Measurements from ENCODE around the gene SLC6A8. TPM values are rescaled to one million over a fixed set of nuclear protein-coding genes. Genes with fewer than 3 reads are reported as not detected.
A peak's percentile ranks its signal among the peaks of the same experiment; 100 is the strongest.

Gene SLC6A8
- total RNA-seq, 4 donors from 2014 or later: 26.5 to 43.5 (median 34.5) TPM

DNA sequence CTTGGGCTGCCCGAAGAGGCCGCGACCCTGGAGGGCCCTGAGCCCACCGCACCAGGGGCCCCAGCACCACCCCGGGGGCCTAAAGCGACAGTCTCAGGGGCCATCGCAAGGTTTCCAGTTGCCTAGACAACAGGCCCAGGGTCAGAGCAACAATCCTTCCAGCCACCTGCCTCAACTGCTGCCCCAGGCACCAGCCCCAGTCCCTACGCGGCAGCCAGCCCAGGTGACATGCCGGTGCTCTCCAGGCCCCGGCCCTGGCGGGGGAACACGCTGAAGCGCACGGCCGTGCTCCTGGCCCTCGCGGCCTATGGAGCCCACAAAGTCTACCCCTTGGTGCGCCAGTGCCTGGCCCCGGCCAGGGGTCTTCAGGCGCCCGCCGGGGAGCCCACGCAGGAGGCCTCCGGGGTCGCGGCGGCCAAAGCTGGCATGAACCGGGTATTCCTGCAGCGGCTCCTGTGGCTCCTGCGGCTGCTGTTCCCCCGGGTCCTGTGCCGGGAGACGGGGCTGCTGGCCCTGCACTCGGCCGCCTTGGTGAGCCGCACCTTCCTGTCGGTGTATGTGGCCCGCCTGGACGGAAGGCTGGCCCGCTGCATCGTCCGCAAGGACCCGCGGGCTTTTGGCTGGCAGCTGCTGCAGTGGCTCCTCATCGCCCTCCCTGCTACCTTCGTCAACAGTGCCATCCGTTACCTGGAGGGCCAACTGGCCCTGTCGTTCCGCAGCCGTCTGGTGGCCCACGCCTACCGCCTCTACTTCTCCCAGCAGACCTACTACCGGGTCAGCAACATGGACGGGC is 37.5 kb downstream of the SLC6A8 start:
- WGBS, 2 donors: 76 to 80% methylated on average over 5 to 49 of the region's 55 CpGs
- no peak for TF ChIP-seq POLR2A (IDR thresholded peaks at IDR 0.05)
- TF ChIP-seq, protein P1, sequence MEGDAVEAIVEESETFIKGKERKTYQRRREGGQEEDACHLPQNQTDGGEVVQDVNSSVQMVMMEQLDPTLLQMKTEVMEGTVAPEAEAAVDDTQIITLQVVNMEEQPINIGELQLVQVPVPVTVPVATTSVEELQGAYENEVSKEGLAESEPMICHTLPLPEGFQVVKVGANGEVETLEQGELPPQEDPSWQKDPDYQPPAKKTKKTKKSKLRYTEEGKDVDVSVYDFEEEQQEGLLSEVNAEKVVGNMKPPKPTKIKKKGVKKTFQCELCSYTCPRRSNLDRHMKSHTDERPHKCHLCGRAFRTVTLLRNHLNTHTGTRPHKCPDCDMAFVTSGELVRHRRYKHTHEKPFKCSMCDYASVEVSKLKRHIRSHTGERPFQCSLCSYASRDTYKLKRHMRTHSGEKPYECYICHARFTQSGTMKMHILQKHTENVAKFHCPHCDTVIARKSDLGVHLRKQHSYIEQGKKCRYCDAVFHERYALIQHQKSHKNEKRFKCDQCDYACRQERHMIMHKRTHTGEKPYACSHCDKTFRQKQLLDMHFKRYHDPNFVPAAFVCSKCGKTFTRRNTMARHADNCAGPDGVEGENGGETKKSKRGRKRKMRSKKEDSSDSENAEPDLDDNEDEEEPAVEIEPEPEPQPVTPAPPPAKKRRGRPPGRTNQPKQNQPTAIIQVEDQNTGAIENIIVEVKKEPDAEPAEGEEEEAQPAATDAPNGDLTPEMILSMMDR (IDR thresholded peaks at IDR 0.05): no peak
- no peak for DNase-seq (ENCODE audit: low spot score in 2 of 2)
- intact Hi-C loops (cut with DNase I; ENCODE audit: low total_unique reads): no loop called here
- no peak overlapping the region for H3K4me3 ChIP-seq (ENCODE audit: low read depth, poor library complexity, severe bottlenecking)

DNA sequence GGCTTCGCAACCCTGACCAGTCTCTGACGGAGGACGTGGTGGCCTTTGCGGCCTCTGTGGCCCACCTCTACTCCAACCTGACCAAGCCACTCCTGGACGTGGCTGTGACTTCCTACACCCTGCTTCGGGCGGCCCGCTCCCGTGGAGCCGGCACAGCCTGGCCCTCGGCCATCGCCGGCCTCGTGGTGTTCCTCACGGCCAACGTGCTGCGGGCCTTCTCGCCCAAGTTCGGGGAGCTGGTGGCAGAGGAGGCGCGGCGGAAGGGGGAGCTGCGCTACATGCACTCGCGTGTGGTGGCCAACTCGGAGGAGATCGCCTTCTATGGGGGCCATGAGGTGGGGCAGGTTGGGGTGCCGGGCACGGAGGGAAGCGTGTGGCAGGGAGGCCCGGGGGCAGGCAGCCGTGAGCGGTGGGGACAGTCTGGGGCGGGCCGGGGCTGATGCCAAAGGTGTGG is 38.1 kb downstream of the SLC6A8 start:
- H3K4me3 ChIP-seq (ENCODE audit: low read depth, poor library complexity, severe bottlenecking): no peak overlapping the region
- 27 to 75% methylated on average over 22 to 35 of the region's 35 CpGs for WGBS, 2 donors
- no peak for TF ChIP-seq POLR2A (IDR thresholded peaks at IDR 0.05)
- TF ChIP-seq, protein P1 (IDR thresholded peaks at IDR 0.05): no peak

DNA sequence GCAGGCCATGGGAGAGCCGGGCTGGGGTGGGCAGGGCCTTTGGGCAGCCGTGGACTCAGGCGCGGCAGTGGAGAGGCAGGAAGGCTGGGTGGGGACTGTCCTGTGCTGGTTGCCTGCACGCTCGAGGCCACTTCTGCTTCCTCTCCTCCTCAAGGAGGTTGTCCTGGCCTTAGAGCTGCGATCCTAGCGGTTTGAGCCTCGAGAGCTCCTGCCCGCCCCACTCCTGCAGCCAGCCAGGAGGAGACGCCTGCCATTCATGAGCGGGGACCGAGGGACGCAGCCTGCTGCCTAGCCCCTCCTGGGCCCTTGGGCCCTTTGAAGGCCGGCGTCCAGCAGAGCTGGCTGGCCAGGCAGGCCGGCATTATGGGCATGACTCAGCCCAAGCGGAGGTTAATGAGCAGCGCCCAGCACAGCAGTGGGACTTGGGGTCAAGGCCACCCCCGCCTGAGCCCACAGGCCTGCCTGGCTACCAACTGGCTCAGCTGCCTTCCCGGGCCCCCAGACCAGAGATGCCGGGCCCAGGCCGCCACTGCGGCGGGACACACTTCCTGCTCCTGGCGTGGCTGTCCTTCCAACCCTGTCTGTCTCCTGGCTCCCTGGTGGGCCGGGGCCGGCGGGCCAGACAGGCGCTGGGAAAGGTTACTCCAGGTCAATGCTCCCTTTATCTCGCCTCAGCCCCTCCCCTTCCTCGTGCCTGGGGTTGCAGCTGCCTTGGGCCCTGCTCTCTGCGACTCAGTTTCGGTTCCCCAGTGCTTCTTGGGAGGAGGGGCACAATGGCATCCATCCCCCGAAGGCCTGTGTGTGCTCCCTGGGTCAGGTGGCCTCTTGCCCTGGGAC is 38.8 kb downstream of the SLC6A8 start:
- TF ChIP-seq, protein P1 (IDR thresholded peaks at IDR 0.05): no peak
- no peak for TF ChIP-seq POLR2A (IDR thresholded peaks at IDR 0.05)
- no peak overlapping the region for H3K4me3 ChIP-seq (ENCODE audit: low read depth, poor library complexity, severe bottlenecking)
- peak in 1 of 2 donors; percentile 56 for DNase-seq (ENCODE audit: low spot score in 2 of 2)
- 3 to 31% methylated on average over 5 to 28 of the region's 35 CpGs for WGBS, 2 donors
- intact Hi-C loops (cut with DNase I; ENCODE audit: low total_unique reads): no loop called here

More for the DNA sequence above, 38.1 kb downstream of the SLC6A8 start:
- no peak for DNase-seq (ENCODE audit: low spot score in 2 of 2)
- intact Hi-C loops (cut with DNase I; ENCODE audit: low total_unique reads): no loop called here

DNA sequence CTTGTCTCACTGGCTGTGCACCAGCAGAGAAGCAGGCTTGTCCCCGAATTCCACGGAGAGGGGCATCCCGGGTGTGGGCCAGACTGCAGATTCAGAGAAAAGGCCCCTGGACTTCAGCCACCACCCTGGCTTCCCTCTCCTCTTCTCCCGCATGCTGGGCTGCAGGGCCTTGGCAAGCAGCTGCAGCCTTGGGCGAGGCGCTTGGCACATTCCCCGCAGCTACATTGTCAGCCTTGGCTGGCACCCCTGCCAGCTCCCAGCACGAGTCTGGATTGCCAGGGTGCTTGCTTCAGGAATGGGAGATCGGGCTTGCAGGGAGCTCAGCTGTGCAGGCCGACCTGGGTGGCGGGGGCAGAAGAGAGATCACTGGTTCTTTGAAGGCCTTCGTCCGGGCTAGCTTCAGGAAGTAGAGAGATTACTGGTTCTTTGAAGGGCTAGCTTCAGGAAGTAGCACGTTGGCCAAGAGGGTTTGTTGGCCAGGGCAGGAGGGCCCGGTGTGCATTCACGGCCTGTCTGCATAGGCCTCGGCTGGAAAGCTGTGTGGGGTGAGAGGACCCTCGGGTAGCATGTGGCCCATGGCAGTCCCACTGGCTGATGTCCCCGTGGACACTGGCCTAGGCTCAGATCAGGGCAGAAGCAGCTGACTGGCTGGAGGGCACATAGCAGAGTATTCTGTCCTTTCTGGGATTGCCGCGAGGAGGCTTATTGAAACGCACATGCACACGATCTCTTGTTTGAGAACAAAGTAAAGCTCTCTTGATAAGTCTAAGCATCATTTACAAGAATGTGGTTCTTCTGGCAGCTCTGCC is 39.6 kb downstream of the SLC6A8 start:
- 26 to 47% methylated on average over 3 to 22 of the region's 23 CpGs for WGBS, 2 donors
- no peak for DNase-seq (ENCODE audit: low spot score in 2 of 2)

DNA sequence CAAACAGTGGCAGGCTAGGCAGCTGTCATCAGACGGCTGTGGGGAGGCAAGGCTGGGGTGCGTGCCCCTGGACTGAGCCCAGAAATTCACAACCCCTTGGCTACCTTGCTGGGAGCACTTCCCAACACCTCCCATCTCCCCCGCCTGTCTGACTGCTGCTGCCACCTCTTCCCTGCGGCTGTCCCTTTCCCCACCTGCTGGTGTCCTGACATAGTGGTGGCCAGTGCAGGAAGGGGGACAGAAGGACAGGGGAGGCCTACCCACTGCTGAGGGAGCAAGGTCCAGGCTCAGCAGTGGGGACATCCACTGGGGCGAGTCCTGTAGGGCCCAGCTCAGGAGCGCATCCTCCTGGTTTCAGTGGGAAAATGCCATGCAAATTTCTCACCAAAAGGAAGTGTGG is 40.4 kb downstream of the SLC6A8 start:
- DNase-seq (ENCODE audit: low spot score in 2 of 2): no peak
- intact Hi-C loops (cut with DNase I; ENCODE audit: low total_unique reads): no loop called here
- H3K4me3 ChIP-seq (ENCODE audit: low read depth, poor library complexity, severe bottlenecking): no peak overlapping the region
- 72 to 74% methylated on average over 5 to 6 of the region's 6 CpGs for WGBS, 2 donors
- no peak for TF ChIP-seq POLR2A (IDR thresholded peaks at IDR 0.05)
- TF ChIP-seq, protein P1 (IDR thresholded peaks at IDR 0.05): no peak

More for the DNA sequence above, 39.6 kb downstream of the SLC6A8 start:
- TF ChIP-seq POLR2A (IDR thresholded peaks at IDR 0.05): no peak
- TF ChIP-seq, protein P1 (IDR thresholded peaks at IDR 0.05): no peak
- H3K4me3 ChIP-seq (ENCODE audit: low read depth, poor library complexity, severe bottlenecking): no peak overlapping the region
- intact Hi-C loops (cut with DNase I; ENCODE audit: low total_unique reads): no loop called here
